PC-3 (cell line): ENCODE measurements around the gene GRIK5. TPM values are rescaled to one million over a fixed set of nuclear protein-coding genes. Genes with fewer than 3 reads are reported as not detected.

Experiments used
- ATAC-seq: fragments of 200-7000 bp; cut with Tn5 transposase; 2 replicates; pipeline ENCODE4 v1.9.1; 2020; ENCODE audit warnings: mild to moderate bottlenecking, moderate library complexity
- BruUV-seq: library from RNA; stranded (reverse); fragments of 400-500 nt; replicated peaks from 2 replicates; lab custom pipeline; 2021; lab: Mats Ljungman, UMichigan
- CTCF ChIA-PET: fragments of 300-600 bp; sonication (Branson Sonifier 250); formaldehyde crosslinking; loops from one replicate; lab custom pipeline; 2022; ENCODE audit warnings: antibody characterized with exemption; lab: Charles Lee
- POLR2A ChIA-PET: fragments of 300-600 bp; sonication (Branson Sonifier 250); formaldehyde crosslinking; loops from one replicate; lab custom pipeline; 2022; ENCODE audit warnings: antibody characterized with exemption; ENCODE audit not compliant: unreplicated experiment; lab: Charles Lee
- DNase-seq: peaks from one replicate; pipeline ENCODE4 v3.0.0-alpha.2; 2015
- H2AFZ ChIP-seq: fragments of 300-600 bp; sonication (generic); 2 replicates; pipeline ENCODE4 v1.6.0; 2016; ENCODE audit warnings: antibody characterized with exemption, low read length
- H3F3A ChIP-seq: fragments of 300-600 bp; sonication (generic); one replicate; pipeline ENCODE4 v1.6.0; 2017; ENCODE audit warnings: antibody characterized with exemption, low read length, control low read depth, mild to moderate bottlenecking; ENCODE audit not compliant: unreplicated experiment
- H3K27ac ChIP-seq: fragments of 300-600 bp; sonication (generic); 2 replicates; pipeline ENCODE4 v1.5.1; 2016; ENCODE audit warnings: mild to moderate bottlenecking, low read length
- H3K27me3 ChIP-seq: fragments of 300-600 bp; sonication (generic); 2 replicates; pipeline ENCODE4 v1.6.1; 2016; ENCODE audit warnings: low read length, mixed read lengths
- H3K36me3 ChIP-seq: fragments of 300-600 bp; sonication (generic); 2 replicates; pipeline ENCODE4 v1.6.1; 2016; ENCODE audit warnings: low read depth, mixed run types, low read length, mixed read lengths
- H3K4me1 ChIP-seq: fragments of 300-600 bp; sonication (generic); 2 replicates; pipeline ENCODE4 v1.5.1; 2016; ENCODE audit warnings: low read length; ENCODE audit not compliant: insufficient read depth
- H3K4me2 ChIP-seq: fragments of 300-600 bp; sonication (generic); 2 replicates; pipeline ENCODE4 v1.6.0; 2016; ENCODE audit warnings: low read length
- H3K4me3 ChIP-seq: fragments of 300-600 bp; sonication (generic); 2 replicates; pipeline ENCODE4 v1.5.1; 2016; ENCODE audit warnings: mild to moderate bottlenecking, low read length, mixed read lengths
- H3K79me2 ChIP-seq: fragments of 300-600 bp; sonication (generic); 2 replicates; pipeline ENCODE4 v1.6.1; 2017; ENCODE audit warnings: low read length, mixed read lengths
- H3K9ac ChIP-seq: fragments of 300-600 bp; sonication (generic); 2 replicates; pipeline ENCODE4 v1.6.0; 2016; ENCODE audit warnings: mild to moderate bottlenecking, low read length
- H3K9me2 ChIP-seq: fragments of 300-600 bp; sonication (generic); replicated peaks from 2 replicates; pipeline ENCODE4 v1.6.1; 2016; ENCODE audit warnings: mixed run types, low read length, mixed read lengths
- H3K9me3 ChIP-seq: fragments of 300-600 bp; sonication (generic); 2 replicates; pipeline ENCODE4 v1.6.1; 2016; ENCODE audit warnings: low read length, mixed read lengths
- H4K20me1 ChIP-seq: fragments of 300-600 bp; sonication (generic); 2 replicates; pipeline ENCODE4 v1.6.1; 2016; ENCODE audit warnings: low read length, mixed read lengths
- CTCF ChIP-seq: fragments of 300-600 bp; sonication (generic); conservative IDR thresholded peaks from 2 replicates; pipeline ENCODE4 v1.5.1; 2017; ENCODE audit warnings: antibody characterized with exemption, low read depth, mild to moderate bottlenecking, low read length
- EZH2 ChIP-seq: fragments of 300-600 bp; sonication (generic); IDR thresholded peaks from one replicate; pipeline ENCODE4 v1.6.1; 2017; ENCODE audit warnings: antibody characterized with exemption, mild to moderate bottlenecking, low read length; ENCODE audit not compliant: unreplicated experiment
- EZH2phosphoT487 ChIP-seq: fragments of 300-600 bp; sonication (generic); IDR thresholded peaks from 2 replicates; pipeline ENCODE4 v1.6.1; 2018; ENCODE audit warnings: mild to moderate bottlenecking, antibody characterized with exemption, low read length, borderline replicate concordance
- intact Hi-C: fragments of 100-400 bp; cut with micrococcal nuclease; formaldehyde crosslinking; loops from 2 replicates; pipeline ENCODE4 v1.9.0; 2023
- total RNA-seq: library from RNA; depleted of rRNA; stranded (reverse); fragments of >200 nt; gene quantifications from 2 replicates; pipeline ENCODE4 v1.2.3, GENCODE V29; 2014

The GRIK5 gene
- total RNA-seq, 1 experiment from 2014 or later: not detected

- Histone ChIP-seq H2AFZ (no peak overlapping the region), H3K27me3 (no peaks in the 10 kb centered on the region), H3K9ac (no peak overlapping the region), H3K4me2 (no peak overlapping the region), H3F3A (no peaks in the 10 kb centered on the region), H3K27ac (no peak overlapping the region), H3K4me3 (no peak overlapping the region), H3K4me1 (no peaks in the 10 kb centered on the region), H3K79me2 (no peaks in the 10 kb centered on the region), H3K9me3 (no peaks in the 10 kb centered on the region), H4K20me1 (no peaks in the 10 kb centered on the region), H3K9me2 (no peaks in the 10 kb centered on the region), H3K36me3 (no peaks in the 10 kb centered on the region)
- no peak for ATAC-seq
- CTCF ChIA-PET: no interaction called here
- POLR2A ChIA-PET: interaction anchor here (0.6 kb wide), 1 partner anchor 330 kb away, joined by 3 read pairs; no protein-coding TSS in a partner anchor
- intact Hi-C loops: no loop called here
- TF ChIP-seq EZH2 (no peak), EZH2phosphoT487 (no peak), CTCF (no peak)
- no TSS peak for BruUV-seq
- DNase-seq: peak; percentile 40
Observed at GRCh38 chr19:42066075-42066754, 3.8 kb downstream of the GRIK5 start.

- Histone ChIP-seq H3K4me1 (no peaks in the 10 kb centered on the region), H3K9me3 (no peaks in the 10 kb centered on the region), H3F3A (no peaks in the 10 kb centered on the region), H3K36me3 (no peaks in the 10 kb centered on the region), H3K9ac (no peak overlapping the region), H3K79me2 (no peaks in the 10 kb centered on the region), H3K27me3 (no peaks in the 10 kb centered on the region), H3K4me2 (no peak overlapping the region), H3K9me2 (no peaks in the 10 kb centered on the region), H2AFZ (no peak overlapping the region), H3K4me3 (no peak overlapping the region), H3K27ac (no peak overlapping the region), H4K20me1 (no peaks in the 10 kb centered on the region)
- CTCF ChIA-PET: no interaction called here
- no TSS peak for BruUV-seq
- TF ChIP-seq CTCF: no peak
- TF ChIP-seq EZH2phosphoT487: no peak
- no peak for TF ChIP-seq EZH2
- intact Hi-C loops: no loop called here
- DNase-seq (no peak), ATAC-seq (no peak)
- POLR2A ChIA-PET: no interaction called here
Observed at GRCh38 chr19:42065511-42065910, 4.5 kb downstream of the GRIK5 start.

GRCh38 chr19:42065051-42065450 lies 5.0 kb downstream of the GRIK5 start:
- no peaks in the 10 kb centered on the region for H3F3A ChIP-seq
- DNase-seq (no peak), ATAC-seq (no peak)
- CTCF ChIA-PET: no interaction called here
- no peak overlapping the region for H2AFZ ChIP-seq
- intact Hi-C loops: no loop called here
- H3K36me3 ChIP-seq: no peaks in the 10 kb centered on the region
- H3K9me3 ChIP-seq: no peaks in the 10 kb centered on the region
- no peaks in the 10 kb centered on the region for H3K9me2 ChIP-seq
- BruUV-seq: no TSS peak
- H3K27me3 ChIP-seq: no peaks in the 10 kb centered on the region
- no peaks in the 10 kb centered on the region for H3K4me1 ChIP-seq
- H3K9ac ChIP-seq: no peak overlapping the region
- no peak overlapping the region for H3K4me2 ChIP-seq
- no peaks in the 10 kb centered on the region for H3K79me2 ChIP-seq
- no peaks in the 10 kb centered on the region for H4K20me1 ChIP-seq
- POLR2A ChIA-PET: no interaction called here
- H3K27ac ChIP-seq: no peak overlapping the region
- no peak overlapping the region for H3K4me3 ChIP-seq
- TF ChIP-seq CTCF: no peak
